RCC 7860 (cell line): ENCODE measurements around the gene ADNP2.

Experiments
- DNase-seq: peaks from one replicate; pipeline ENCODE4 v3.0.0-alpha.2; 2015; ENCODE audit warnings: low spot score
- FAIRE-seq: peaks from 2 replicates; lab custom pipeline; 2012; peaks lifted over from hg19 to GRCh38; lab: Jason Lieb, UNC

The ADNP2 gene

GRCh38 chr18:80106482-80107051 lies 2.5 kb upstream of the ADNP2 start:
- FAIRE-seq = no peak

GRCh38 chr18:80107426-80107825 lies 1.6 kb upstream of the ADNP2 start:
- DNase-seq (no peak), FAIRE-seq (no peak)

More at GRCh38 chr18:80106482-80107051, 2.5 kb upstream of the ADNP2 start:
- no peak for DNase-seq

DNA sequence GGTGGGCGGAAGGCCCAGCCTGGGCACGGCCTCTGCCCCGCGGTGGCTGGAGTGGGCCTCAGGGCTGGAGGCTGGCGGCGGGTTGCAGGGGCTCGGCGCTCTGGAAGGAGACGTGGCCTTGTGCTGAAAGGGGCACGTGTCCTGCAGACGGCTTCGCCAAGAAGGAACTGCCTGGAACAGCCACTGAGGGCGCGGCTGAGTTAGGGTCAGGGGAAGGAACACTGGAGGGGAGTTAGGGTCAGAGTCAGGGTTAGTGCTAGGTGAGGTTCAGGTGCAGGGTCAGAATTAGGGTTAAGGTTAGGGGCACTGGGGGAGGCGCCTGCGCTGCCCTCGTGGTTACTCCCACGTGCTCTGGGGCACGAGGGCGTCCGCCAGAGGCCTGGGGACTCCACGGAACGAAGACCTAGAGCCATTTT lies 933 bp upstream of the ADNP2 start:
- FAIRE-seq (no peak), DNase-seq (no peak)

- FAIRE-seq = no peak
Observed at GRCh38 chr18:80109676-80110078, 615 bp downstream of the ADNP2 start.

DNA sequence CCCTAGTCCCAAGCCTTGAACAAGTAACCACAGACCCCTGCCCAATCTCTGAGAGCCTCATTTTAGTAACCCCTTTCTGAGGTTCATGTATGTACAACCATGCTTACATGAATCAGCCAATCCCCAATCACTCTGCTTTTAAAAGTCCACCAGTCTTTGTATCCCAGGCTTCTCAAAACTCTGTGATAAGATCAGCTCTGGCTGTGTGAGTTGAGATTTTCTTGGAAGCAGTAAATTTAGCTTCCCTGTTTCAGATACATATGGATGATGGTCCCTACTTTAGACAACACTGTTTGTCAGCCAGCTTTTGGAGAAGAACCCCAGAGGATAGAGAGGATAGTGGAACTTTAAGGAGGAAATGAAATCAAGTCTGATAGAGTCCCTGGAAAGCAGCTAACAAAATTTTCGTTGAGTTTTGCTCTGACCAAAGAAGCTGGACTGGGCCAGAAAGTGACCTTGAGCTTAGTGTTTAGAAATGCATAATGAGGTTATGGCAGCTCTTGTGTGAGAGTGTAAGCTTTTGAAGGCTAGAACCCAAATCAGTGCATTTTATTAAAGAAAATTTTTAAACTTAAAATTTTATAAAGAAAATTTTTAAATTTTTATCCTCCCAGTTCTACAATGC lies 3.7 kb downstream of the ADNP2 start:
- FAIRE-seq (no peak), DNase-seq (no peak)

More at GRCh38 chr18:80109676-80110078, 615 bp downstream of the ADNP2 start:
- DNase-seq = no peak

GRCh38 chr18:80115035-80115434 lies 6.0 kb downstream of the ADNP2 start:
- no peak for FAIRE-seq

DNA sequence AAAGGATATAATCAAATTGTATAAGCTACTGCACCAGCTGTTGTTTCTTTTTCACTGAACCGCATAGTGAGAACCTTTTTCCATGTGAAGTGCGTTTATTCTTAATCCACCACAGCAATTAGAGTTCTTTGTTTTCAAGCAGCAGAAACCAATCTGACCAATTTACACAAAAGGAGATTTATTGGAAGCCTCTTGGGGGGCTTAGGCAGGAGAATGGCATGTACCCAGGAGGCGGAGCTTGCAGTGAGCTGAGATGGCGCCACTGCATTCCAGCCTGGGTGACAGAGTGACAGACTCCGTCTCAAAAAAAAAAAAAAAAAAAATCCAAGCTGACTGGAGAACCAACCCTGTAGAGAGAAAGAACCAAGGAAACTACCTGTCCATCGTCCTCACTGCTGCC lies 10.0 kb downstream of the ADNP2 start:
- DNase-seq = no peak
- no peak for FAIRE-seq

More at GRCh38 chr18:80115035-80115434, 6.0 kb downstream of the ADNP2 start:
- no peak for DNase-seq

GRCh38 chr18:80120932-80121331 lies 11.9 kb downstream of the ADNP2 start:
- FAIRE-seq (no peak), DNase-seq (no peak)

- no peak for DNase-seq
- FAIRE-seq = no peak
Observed at GRCh38 chr18:80124131-80124530, 15.1 kb downstream of the ADNP2 start.

DNA sequence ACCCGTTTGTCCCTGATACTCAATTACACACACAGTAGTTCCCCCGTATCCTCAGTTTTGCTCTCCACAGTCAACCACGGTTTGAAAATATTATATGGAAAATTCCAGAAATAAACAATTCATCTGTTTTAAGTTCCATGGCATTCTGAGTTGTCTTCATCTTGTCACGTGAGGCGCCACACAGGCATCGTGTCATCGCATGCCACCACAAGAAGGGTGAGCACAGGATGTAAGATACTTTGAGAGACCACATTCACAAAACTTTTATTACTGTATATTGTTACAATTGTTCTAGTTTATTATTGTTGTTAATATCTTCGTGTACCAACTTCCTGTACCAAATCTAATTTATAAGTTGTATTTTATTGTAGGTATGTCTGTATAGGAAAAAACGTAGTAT lies 17.7 kb downstream of the ADNP2 start:
- DNase-seq (no peak), FAIRE-seq (no peak)

GRCh38 chr18:80127635-80128034 lies 18.6 kb downstream of the ADNP2 start:
- DNase-seq = no peak
- no peak for FAIRE-seq

- FAIRE-seq (no peak), DNase-seq (no peak)
Observed at GRCh38 chr18:80129672-80130367, 20.8 kb downstream of the ADNP2 start.

- DNase-seq (no peak), FAIRE-seq (no peak)
Observed at GRCh38 chr18:80130555-80130954, 21.5 kb downstream of the ADNP2 start.

GRCh38 chr18:80132180-80132812 lies 23.2 kb downstream of the ADNP2 start:
- FAIRE-seq = no peak

GRCh38 chr18:80133124-80133523 lies 24.1 kb downstream of the ADNP2 start:
- no peak for FAIRE-seq
- DNase-seq = no peak

More at GRCh38 chr18:80132180-80132812, 23.2 kb downstream of the ADNP2 start:
- DNase-seq = no peak

GRCh38 chr18:80135136-80135535 lies 26.1 kb downstream of the ADNP2 start:
- FAIRE-seq = no peak
- no peak for DNase-seq

- FAIRE-seq (no peak), DNase-seq (no peak)
Observed at GRCh38 chr18:80136679-80137078, 27.6 kb downstream of the ADNP2 start.

DNA sequence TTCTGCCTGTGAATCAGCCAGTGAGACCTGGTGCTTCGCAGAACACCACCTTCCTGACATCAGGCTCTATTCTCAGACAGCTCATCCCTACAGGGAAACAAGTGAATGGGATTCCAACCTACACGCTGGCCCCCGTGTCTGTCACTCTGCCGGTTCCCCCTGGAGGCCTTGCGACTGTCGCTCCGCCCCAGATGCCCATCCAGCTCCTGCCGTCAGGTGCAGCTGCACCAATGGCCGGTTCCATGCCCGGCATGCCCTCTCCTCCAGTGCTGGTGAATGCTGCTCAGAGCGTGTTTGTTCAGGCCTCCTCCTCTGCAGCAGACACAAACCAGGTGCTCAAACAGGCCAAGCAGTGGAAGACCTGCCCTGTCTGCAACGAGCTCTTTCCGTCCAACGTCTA lies 28.1 kb downstream of the ADNP2 start:
- no peak for FAIRE-seq
- DNase-seq = no peak

DNA sequence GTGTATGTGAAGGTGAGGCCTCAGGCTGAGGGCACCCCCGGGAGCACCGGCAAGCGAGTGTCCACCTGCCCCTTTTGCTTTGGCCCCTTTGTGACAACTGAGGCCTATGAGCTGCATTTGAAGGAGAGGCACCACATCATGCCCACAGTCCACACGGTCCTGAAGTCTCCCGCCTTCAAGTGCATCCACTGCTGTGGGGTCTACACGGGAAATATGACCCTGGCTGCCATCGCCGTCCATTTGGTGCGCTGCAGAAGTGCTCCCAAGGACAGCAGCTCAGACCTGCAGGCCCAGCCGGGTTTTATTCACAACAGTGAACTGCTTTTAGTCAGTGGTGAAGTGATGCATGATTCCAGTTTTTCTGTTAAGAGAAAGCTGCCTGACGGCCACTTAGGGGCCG lies 28.9 kb downstream of the ADNP2 start:
- FAIRE-seq (no peak), DNase-seq (no peak)

- no peak for FAIRE-seq
- DNase-seq = no peak
Observed at GRCh38 chr18:80140455-80140985, 31.5 kb downstream of the ADNP2 start.

GRCh38 chr18:80143881-80144280 lies 34.8 kb downstream of the ADNP2 start:
- FAIRE-seq (no peak), DNase-seq (no peak)
